ENCODE data around the gene TRPM3.

The TRPM3 gene

DNA sequence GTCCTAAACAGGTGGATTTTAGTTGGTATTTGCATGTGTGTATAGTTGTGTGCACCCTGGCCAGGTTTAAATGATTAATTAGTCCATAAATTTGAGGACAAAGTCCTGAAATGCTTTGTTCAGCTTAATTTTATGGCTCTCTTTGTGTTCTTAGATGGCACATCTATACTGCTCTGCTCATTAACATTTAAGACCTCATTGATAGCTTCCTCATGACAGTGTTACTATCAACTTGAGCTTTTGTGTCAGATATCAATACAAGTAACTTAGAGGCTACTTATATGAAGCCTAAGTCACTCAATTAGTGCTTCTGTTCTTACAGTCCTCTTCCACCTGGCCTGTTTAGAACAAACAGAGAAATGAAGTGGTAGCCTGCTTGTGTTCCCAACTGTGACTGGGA is 240.9 kb downstream of the TRPM3 start:
- no peak for DNase-seq

DNA sequence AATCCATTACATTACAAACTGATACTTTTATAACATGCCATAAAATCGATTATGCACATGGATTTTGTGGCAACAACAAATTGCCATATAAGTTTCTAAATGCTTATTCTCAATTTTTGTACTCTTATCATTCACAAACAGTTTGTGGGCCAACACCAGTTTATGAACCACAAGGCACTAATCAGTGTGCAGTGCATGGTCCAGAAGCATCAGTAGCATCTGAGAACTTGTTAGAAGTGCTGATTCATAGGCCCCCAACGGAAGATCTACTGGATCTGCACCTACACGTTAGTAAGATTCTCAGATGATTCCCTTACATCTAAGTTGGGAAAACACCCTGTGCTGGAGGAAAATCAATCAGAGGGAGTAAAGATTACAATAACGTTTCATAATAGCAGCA is 242.8 kb downstream of the TRPM3 start:
- DNase-seq = no peak

DNA sequence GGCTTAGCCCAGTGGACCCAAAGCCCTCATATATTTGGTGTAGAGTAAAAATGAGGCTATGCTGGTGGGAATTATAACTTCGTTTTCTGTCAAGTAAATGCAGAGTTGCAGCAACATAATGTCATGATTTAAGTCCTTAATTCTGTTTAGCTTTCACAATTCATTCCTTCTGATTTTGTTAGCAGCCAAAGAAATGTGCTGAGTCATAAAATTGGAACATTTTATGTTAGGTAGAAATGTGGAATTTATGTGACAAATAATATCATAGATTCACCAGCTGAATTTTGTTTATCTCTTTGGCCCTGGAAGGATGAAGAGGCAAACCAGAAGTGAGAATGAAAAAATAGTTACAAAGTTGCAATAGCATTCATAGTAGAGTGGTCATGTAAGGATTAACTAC is 247.0 kb downstream of the TRPM3 start:
- no peak for DNase-seq

DNA sequence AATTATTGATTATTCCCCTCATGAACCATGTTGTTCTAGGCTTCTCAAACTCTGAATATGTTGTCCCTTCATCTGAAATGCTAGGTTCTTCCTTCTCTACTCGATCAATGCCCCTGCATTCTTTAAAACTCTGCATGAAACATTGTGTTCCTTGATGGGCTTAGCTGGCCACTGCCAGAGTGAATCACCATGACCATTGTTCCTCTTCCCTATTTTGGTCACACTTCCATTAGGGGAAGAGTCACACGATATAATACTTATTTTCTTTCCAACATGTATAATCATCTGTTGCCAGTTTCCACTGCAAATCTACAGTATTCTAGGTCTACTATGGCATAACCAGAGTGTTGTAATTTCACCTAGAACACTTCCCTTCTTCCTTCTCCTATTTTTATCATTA is 247.9 kb downstream of the TRPM3 start:
- DNase-seq = no peak

DNA sequence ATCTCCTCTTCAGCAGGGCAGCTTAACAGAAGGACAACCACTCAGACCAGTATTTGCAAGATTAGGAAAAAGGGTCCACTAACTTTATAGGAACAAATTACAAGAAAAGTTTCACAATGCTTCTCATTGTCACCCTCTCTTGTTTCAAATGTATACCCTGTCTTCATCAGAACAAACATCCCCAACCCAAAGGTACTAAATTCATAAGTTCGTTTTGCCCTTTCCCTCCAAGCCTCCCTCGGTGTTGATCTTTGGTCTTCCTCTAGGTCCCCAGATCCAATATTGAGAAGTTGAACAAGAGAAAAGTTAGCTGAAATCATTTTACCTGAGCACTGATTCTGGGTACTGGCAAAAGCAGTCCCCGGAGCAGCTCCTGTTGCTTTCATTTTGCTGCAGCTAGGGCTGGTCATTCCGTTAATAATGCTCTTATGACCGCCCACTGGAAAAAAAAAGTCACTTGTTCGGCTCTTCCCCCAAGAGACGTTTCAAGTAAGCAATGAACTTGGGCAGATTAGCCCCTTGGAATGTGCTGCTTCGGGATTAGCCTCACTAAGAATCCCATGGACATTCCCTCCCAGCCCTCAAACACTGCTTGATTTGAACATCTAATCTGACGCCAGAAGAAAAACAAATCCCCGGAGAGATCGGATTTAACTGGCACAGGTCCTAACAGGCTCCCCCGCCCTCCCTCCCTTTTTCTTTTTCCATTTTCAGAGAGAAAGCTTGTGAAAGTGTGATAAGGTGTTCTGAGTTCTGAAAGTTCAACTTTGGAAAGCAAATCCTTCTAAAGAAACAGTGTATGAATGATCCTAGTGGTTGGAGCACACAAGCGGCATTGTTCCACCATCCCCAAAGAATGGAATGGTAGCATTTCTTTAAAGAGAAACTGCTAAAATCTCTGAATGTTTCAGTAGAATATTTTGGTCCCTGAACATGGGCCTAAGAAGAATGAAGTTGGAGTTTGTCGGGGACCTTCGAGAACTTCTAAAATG is 252.5 kb downstream of the TRPM3 start:
- DNase-seq = no peak

DNA sequence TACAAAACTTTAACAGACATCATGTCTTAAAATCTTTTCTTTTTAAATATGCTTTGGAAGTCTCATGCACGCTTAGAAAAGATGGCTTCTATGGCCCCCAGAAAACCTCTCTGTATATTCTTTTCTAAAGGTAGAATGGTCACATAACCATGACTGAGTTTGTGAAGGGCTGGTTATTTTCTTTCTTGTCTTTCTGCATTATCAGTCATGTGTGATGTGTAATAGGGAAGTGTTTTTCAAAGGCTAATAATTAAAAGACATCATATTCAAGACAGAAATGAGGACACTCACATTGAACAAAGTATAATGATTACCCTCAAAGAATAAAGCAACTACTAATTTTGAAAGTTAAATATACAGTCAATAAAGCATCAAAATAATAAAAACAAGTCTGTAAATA is 253.4 kb downstream of the TRPM3 start:
- DNase-seq = no peak

DNA sequence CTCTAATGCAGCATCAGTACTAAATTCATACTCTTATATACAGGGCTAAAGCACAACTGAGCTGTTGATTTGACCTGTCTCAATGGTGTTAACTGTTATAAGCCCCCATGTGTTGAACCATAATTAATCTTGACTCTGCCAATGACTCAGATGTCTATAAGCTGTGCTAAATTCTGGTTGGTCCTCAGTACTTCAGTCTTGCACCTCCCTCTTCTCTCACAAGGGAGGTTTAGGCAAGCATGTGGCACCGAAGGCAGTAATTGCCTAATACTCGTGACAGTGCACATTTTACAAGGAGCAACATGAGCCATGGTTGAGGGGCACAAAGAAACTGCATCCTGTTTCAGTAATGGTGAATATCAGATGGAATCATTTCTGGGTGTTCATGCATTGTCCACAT is 255.9 kb downstream of the TRPM3 start:
- DNase-seq = no peak

DNA sequence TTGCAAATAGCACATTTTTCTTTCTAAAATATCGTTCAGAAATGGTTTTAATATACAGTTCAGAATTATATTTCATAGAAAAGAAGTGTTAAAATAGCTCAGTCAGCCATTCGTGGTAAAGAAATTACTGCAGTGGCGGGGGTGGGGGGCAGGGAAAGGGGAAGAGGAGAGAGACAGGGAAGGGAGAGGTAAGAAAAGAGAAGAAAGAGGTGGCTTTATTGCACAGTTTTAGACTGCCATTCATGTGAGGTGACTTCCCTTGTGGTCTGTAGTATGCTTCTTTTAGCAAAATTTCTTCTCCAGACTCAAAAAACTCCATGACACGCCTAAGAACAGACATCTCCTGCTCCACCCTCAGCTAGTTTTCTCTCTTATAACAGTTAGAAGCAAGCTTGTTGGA is 259.6 kb downstream of the TRPM3 start:
- no peak for DNase-seq

DNA sequence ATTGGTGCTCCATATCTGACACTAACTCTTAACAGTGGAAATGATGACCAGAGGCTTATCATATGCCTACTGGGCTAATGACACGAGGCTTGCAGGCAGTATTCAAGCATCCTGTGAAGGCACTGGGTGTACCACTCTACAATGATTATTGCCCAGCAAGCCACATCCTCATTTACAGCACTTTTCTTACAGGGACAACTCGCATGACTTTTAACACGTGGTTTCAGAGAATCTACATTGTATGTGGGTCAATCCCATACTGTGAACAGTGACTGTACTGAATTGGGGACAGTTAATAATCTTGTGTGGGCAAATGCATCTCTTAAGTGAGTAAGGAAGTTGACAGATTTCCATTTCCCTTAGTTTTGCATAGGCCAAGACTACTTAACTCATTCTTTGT is 260.0 kb downstream of the TRPM3 start:
- DNase-seq = no peak

DNA sequence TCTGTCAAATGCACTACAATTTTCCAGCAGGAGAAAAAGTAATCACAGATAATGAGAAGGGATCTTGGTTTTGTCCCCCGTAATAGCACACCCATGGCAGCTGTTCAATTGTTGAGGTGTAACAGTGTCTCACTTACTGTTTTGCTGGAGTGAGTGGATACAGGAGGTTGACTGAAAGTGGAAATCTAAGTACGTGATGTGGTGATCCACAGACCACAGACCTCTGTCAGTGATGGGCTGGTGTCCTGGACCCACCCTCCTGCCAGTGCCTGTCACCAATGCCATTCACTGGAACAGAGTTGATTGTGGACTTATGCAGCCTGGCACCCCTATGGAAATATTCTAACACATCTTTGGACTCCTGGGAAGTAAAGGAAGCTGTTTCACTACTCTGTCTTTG is 261.7 kb downstream of the TRPM3 start:
- DNase-seq = no peak

DNA sequence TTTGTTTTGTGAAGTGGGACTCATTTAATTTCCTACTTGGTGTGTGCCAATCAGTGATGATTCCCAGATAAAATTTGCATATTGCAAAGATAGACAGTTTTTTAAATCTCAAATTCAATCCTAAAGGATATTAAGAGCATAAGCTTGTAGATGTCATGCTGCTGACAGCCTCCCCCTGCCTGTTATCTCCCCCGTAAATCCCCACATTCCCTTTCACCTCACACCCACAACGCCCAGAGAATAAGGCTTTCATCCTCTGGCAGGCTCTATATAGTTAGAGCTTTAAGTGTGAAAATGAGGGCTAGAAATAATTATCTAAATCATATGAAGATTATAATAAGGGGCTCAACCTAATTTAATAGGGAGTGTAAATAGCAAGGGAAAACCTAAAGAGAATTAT is 265.0 kb downstream of the TRPM3 start:
- no peak for DNase-seq

DNA sequence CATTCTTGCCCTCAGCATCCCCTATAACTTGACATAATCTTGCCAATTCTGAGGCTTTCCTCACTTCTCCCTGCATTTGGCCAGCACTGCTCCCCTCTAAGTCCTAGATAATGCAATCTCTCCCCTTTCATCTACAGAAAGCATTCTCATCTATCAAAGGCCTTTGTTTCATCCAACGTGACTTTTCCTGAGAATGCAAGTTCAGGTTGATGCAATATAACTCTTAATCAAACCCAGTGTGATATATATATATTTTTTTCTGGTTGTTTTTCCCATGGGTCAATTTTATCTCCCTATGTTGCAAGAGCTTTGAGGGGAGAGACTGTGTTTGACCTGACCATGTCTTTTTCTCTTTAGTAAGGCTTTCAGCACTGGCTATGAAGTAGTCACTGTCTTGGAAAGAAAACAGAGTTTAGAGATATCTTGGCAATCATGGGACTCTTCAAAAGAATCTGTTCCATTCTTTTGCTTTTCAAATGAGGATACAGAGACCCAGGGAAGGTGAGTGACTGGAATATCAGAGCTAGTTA is 268.6 kb downstream of the TRPM3 start:
- no peak for DNase-seq

DNA sequence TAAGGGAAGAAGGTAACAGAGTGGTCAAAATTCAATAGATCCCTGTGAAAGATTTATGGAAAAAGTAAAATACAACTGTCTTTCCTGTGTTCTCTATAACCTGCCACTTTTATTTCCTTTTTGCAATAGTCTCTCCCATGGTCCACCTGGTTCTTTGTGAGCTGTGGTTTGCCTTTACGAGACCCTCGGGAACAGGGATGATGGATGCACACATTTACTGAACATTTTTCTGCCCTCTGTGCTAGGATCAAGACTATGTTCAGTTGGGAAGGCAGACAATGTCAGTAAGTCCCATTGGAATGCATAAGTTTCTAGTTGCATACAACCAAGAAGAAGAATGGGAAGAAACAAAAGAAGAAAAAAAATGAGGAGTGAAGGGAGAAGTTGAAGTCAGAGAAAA is 281.2 kb downstream of the TRPM3 start:
- DNase-seq = no peak

DNA sequence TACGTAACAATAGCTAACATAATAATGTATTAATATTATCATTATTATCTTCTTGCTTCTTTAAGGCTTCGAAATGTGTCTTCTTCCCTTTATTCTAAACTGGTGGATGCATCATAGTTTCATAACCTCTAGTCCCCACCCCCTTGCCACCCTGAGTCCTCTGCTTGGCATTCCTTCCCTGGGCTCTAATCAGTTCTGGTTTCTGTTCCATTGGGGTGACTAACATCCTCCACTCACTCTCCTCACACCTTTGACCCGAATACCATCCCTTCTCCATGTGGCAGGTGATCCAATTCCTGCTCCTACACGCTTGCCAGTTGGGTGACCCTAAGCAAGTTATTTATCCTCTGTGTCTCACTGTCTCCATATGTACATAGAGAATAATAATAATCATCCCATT is 286.1 kb downstream of the TRPM3 start:
- no peak for DNase-seq

DNA sequence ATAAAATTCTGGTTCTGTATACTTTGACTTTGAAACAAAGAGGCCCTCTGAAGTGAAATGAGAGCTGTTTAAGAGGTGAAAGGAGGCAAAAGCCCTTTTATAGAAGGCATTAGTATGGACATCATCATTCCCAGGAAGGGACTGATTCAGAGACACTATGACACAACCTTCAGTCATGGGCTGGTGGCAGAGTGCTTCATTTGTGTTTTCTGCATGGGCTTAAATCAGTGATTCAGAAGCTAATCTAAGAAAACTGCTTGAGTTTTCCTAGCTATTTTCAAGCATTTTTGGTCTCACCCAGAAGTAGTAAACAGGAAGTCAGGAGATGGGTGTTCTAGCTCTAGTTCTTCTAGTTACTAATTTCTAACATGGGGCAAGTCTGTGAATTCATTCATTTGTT is 288.9 kb downstream of the TRPM3 start:
- no peak for DNase-seq

DNA sequence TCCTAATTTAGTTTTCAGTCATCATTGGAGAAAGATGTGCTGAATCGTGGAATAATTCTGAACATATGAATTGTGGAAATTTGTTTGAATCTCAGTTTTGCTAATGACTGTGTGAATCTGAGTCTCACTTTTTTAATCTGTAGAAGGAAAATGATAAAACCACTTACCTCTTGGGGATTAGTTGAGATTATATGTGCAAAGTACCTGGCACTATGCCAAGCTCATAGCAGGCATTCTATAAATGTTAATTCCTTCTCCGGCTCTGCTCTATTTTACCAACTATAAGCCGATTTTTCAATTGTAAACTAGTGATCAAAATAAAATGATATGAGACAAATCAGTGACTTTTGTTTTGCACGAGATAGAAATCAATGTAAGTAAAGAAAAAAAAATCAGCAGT is 290.8 kb downstream of the TRPM3 start:
- no peak for DNase-seq

DNA sequence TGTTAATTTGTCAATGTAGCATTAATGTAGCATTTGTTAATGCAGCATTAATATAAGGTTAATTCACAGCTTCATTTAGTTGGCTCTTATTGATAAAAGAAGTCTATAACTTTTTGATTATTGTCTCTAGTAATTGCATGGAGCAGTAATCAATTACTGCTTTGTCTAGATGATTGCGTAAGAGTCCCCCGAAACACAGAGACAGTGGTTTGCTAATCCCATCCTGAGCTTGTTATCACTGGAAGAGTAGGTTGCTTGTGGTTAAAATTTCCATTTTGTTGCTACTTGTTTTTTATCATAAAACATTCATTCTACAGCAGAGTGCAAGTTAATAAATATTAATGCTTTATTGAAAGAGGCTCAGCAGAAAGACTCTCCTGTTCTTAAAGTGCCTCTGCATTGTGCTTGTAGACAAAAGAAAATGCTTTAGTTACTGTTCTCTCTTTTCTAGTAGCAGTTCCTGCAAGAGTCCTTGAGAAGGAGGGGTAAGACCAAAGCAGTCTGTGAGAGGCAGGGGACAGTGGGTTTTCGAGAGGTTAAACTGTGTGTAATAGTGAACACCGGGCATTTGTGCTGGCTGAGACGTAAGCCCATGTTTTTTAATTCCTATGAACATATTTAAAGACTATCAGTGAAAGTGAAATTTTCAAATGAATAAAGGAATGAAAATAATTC is 291.7 kb downstream of the TRPM3 start:
- DNase-seq = no peak

DNA sequence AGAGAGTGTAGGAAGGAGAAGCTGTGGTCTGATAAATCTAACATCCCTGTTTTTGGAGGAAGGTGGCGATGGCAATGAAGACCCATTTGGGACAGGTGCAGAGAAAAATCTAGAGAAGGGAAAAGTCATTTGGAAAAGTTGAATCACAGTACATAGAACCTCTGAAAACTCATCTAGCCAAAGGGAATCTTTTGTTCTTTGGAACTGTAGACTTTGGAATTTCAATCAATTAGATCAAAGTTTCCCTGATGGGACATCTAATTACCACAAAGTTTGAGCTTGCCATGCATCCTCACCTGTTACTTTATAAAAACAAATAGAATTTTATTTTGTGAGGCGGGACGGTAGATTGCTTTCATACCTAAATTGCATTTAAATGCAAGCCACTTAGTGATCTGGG is 294.9 kb downstream of the TRPM3 start:
- no peak for DNase-seq

DNA sequence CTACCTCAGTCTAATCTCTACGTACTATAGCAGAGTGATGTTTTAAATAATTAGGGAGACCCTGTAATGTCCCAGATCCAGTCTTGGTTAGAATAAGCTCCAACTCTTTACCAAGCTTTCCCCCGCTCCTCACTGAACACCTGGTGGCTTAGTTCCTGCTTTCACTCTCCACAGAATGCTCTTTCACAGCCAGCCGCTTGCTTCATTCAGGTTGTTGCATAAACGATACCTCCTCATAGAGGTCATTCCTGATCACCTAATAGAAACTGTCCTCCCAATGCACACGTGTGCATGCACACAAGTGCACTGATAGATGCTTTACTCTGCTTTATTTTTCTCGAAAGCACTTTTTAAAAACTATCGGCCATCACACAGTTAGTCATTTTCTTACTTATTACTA is 298.1 kb downstream of the TRPM3 start:
- no peak for DNase-seq

DNA sequence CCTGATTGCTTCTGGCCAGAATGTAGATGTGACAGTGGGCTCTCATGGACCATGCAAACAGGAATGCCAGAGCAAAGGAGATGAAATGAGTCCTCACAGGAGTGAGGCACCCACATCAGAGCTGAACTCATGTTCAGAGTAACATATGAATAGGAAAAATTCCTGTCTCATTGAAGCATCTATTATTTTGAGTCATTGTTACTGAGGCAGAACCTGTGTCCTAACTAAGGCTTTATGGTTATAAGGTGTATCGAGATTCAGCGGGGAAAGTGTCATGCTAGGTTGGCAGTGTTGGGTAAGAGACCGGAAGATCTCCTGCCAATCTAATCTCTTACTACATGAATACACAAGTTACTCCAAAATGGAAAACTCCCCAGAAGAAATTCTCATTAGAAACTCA is 304.1 kb downstream of the TRPM3 start:
- DNase-seq = no peak

DNA sequence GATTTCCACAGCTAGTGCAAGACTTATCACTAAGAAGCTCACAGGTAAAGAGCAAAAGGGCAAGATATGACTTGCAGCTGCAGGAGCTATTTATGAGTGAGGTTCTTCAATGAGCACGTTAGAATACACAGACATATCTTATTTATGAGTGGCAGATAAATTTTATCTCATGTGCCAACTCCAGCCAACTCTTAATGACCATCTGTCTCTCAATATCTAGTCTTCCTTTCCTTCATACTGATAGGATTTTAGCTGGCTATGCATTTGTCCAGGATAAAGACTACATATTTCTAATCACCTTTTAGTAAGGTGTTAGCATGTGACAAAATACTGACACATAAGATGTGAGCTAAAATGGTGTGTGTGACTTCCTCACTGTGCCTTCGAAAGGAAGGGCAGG is 304.5 kb downstream of the TRPM3 start:
- DNase-seq = no peak

DNA sequence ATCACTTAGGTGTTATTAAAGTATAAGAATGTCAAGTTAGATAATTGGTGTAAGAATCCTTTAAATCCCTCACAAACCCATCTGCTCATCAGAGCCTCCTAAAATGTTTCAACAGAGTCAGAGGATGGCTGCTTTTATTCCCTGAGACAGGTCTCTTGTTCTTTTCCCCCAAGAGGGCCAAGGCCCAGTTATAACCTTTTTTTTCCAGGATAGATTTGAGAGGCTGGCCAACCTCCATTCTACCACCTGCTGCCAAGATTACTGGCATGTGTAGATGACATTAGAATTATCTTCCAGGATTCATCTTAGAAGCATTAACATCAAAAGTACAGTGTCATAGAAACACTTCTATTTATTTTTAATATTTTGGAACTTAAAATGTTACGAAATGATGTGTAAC is 305.1 kb downstream of the TRPM3 start:
- no peak for DNase-seq

DNA sequence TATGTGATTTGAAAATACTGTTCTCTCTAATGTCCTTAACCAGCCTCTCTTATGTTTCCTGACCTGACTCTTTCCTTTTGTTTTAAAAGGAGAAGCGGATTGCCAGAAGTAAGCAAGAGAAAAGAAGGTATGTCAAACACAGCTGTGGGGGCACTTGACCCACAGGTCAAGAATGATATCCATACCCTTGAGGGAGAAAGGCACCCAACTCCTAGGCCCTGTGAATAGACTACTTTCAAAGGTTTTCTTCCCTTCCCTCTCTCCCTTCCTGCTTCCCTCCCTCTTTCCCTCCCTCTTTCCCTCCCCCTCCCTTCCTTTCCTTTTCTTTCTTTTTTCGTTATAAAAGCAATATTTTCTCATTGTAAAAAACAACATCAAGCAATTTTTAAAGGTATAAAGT is 306.8 kb downstream of the TRPM3 start:
- DNase-seq = no peak

DNA sequence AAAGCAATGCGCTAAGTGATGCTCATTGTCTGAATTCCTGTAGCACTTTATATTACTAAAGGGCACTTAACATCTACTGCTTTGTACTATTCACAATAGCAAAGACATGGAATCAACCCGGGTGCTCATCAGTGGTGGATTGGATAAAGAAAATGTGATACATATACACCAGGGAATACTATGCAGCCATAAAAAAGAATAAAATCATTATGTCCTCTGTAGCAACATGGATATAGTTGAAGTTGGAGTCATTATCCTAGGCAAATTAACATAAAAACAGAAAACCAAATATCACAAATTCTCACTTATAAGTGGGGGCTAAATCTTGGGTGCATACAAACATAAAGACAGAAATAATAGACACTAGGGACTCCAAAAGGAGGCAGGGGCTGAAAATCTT is 308.3 kb downstream of the TRPM3 start:
- DNase-seq = no peak
